Ectodermal cell (in vitro differentiated cells): ENCODE measurements around the gene DISC1.

Experiments
- H3K27ac ChIP-seq: 2 replicates; pipeline ENCODE4 v1.7.0; 2013; ENCODE audit warnings: mild to moderate bottlenecking, low read depth, low read length; ENCODE audit not compliant: insufficient read depth, poor library complexity, severe bottlenecking
- H3K27me3 ChIP-seq: 2 replicates; pipeline ENCODE4 v1.7.0; 2013; ENCODE audit warnings: mild to moderate bottlenecking, low read length; ENCODE audit not compliant: insufficient read depth, control insufficient read depth, poor library complexity, severe bottlenecking
- H3K36me3 ChIP-seq: one replicate; pipeline ENCODE4 v1.7.0; 2013; ENCODE audit warnings: low read length; ENCODE audit not compliant: control insufficient read depth, insufficient read depth
- H3K4me1 ChIP-seq: one replicate; pipeline ENCODE4 v1.7.0; 2013; ENCODE audit warnings: low read length; ENCODE audit not compliant: control insufficient read depth, insufficient read depth
- H3K4me3 ChIP-seq: 2 replicates; pipeline ENCODE4 v1.7.0; 2013; ENCODE audit warnings: low read depth, low read length, control low read depth; ENCODE audit not compliant: insufficient read depth
- H3K9me3 ChIP-seq: 2 replicates; pipeline ENCODE4 v1.7.0; 2013; ENCODE audit warnings: mild to moderate bottlenecking, low read length, moderate library complexity; ENCODE audit not compliant: control insufficient read depth
- WGBS, 2 experiments: methylation state at CpG; one replicate each; pipeline ENCODE4 v1.1.7; 2013; ENCODE audit warnings: missing lambda C conversion rate in 2 of 2; 5-methylcytosine and 5-hydroxymethylcytosine counted together

The DISC1 gene

DNA sequence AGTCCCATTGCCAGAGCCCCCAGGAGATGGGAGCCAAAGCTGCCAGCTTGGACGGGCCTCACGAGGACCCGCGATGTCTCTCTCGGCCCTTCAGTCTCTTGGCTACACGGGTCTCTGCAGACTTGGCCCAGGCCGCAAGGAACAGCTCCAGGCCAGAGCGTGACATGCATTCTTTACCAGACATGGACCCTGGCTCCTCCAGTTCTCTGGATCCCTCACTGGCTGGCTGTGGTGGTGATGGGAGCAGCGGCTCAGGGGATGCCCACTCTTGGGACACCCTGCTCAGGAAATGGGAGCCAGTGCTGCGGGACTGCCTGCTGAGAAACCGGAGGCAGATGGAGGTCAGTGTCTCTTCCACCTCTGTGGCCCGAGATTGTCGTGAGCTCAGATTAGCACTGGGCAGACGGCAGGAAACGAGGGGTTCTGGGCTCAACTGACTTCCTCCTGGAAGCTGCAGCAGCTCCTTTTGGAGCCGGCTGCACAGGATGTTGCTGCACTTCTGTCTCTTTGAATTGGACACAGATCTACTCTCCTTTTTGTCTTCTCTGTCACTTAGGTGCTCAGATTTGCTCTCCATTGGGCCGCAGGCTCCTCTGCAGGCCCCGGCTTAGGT is 68.0 kb downstream of the DISC1 start:
- no peaks in the 10 kb centered on the region for H3K9me3 ChIP-seq
- no peaks in the 10 kb centered on the region for H3K27me3 ChIP-seq
- WGBS, 2 experiments = 89 to 90% methylated on average over 18 of the region's 18 CpGs

DNA sequence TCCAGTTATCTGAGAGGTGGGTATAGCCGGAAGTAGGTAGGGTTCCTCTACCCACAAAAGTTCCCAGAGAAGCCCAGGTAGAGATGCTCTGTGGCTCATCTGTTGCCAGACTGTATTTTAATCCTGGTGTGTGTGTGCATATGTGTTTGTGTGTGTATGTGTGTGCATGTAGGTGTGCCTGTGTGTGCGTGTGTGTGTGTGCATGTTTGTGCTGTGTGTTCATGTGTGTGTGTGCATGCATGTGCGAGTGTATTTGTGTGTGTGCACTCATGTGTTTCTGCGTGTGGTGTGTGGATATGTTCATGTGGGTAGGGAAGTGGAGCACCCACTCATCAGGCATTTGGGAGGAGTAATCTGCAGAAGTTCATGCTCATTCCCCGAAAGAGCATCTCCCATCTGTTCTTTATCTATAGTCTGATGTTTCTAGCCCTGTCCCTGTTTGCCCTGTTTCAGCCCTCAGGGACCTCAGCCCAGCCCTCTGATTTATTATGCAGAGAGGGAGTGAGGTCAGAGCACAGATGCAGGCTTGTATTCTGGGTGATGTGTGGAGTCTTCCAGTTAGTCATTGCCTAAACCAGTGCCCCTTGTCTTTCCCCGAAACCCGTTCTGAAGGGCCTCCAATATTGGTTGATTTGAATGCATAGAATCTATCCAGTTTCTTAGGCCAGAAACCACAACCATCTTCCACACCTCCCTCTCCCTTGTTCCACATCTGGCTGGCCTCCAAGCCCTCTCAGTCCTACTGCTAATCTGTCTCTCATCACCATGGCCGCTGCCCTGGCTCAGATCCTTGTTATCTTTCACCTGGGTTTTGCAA is 69.1 kb downstream of the DISC1 start:
- Histone ChIP-seq H3K9me3 (no peaks in the 10 kb centered on the region), H3K4me1 (peaks cover 4% of the 10 kb centered on the region), H3K4me3 (no peak overlapping the region), H3K27ac (no peak overlapping the region), H3K27me3 (no peaks in the 10 kb centered on the region), H3K36me3 (no peaks in the 10 kb centered on the region)
- 78 to 86% methylated on average over 7 of the region's 8 CpGs for WGBS, 2 experiments

More for the DNA sequence above, 68.0 kb downstream of the DISC1 start:
- Histone ChIP-seq H3K4me1 (peaks cover 4% of the 10 kb centered on the region), H3K4me3 (no peak overlapping the region), H3K27ac (no peak overlapping the region), H3K36me3 (no peaks in the 10 kb centered on the region)

DNA sequence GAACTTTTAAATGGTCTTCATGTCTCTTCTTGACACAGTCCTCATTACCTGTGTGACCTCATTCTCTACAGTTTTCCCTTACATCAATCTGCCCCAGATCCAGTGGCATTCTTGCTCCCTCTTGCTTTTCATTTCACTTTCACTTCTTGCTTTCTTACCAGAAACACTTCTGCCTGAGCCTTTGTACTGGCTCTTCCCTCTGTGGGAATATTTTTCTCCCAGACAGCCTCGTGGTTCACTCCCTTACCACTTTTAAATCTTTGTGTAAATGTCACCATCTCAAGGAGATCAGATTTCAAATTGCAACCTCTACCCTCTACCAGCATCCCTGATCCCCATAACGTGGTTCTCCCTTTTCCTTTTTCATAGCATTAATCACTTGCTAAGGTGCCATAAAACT is 73.2 kb downstream of the DISC1 start:
- Histone ChIP-seq H3K4me3 (no peak overlapping the region), H3K36me3 (no peaks in the 10 kb centered on the region), H3K4me1 (no peaks in the 10 kb centered on the region), H3K27ac (no peak overlapping the region), H3K9me3 (no peaks in the 10 kb centered on the region), H3K27me3 (no peaks in the 10 kb centered on the region)
- 84 to 89% methylated on average over 2 of the region's 2 CpGs for WGBS, 2 experiments

DNA sequence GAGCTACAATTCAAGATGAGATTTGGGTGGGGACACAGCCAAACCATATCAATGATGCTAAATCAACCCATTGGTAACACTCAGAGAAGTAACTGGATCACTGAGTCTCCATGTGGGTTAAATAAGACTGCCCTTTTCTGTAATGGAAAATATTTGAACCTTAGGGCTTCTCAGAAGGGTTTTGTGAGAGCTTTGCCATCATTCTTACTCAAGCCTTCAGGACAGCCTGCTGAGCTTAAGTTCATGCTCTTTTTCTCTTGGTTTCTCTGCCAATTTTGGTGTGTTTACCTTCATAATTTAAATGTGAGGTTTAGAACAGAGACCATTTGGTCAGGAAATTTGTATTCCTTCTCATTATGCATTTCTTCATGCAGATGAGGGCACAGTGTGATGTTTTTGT is 74.7 kb downstream of the DISC1 start:
- Histone ChIP-seq H3K9me3 (no peaks in the 10 kb centered on the region), H3K4me3 (no peak overlapping the region), H3K27me3 (no peaks in the 10 kb centered on the region), H3K27ac (no peak overlapping the region), H3K4me1 (no peaks in the 10 kb centered on the region), H3K36me3 (no peaks in the 10 kb centered on the region)

DNA sequence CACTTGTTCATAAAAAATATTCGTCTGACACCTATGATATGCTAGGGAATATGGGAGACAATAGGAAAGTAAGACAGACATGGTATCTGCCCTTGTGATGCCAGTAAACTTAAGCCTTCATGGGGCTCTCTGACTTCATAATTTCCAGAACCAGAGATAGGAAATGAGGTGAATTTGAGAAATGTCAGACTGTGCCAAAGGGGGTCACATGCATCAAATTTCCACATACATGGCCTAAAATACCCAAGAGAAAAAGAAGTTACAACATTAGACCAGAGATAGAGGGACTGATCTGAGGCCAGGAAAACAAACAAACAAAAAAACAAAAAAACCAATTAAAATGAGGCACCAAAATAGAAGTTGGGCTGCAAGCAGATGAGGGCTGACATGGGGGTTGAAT is 75.7 kb downstream of the DISC1 start:
- no peaks in the 10 kb centered on the region for H3K4me1 ChIP-seq
- H3K36me3 ChIP-seq = no peaks in the 10 kb centered on the region
- no peak overlapping the region for H3K27ac ChIP-seq
- 88 to 100% methylated on average over 1 of the region's 1 CpG for WGBS, 2 experiments
- no peak overlapping the region for H3K4me3 ChIP-seq
- no peaks in the 10 kb centered on the region for H3K9me3 ChIP-seq
- H3K27me3 ChIP-seq = no peaks in the 10 kb centered on the region

DNA sequence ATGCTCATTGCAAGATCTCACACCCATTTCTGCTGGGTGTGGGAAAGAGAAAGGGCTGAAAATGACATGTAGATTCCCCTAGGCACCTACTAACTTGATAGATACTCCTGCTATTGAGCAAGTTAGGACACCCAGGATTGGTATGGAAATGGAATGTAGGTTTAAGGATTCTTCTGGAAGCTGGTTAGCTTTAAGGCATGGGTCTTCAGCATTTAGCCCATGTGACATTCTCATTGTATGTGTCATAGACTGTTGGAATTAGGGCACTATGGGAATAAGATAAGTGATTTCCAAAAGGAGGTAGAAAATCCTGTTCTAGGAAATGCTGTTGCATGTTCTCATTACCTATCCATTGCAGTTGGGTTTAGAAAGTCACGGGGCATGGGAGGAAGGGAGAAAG is 76.2 kb downstream of the DISC1 start:
- Histone ChIP-seq H3K4me1 (no peaks in the 10 kb centered on the region), H3K27ac (no peak overlapping the region), H3K4me3 (no peak overlapping the region), H3K27me3 (no peaks in the 10 kb centered on the region), H3K36me3 (no peaks in the 10 kb centered on the region), H3K9me3 (no peaks in the 10 kb centered on the region)
- 100% methylated on average over 1 of the region's 1 CpG for WGBS, 2 experiments

DNA sequence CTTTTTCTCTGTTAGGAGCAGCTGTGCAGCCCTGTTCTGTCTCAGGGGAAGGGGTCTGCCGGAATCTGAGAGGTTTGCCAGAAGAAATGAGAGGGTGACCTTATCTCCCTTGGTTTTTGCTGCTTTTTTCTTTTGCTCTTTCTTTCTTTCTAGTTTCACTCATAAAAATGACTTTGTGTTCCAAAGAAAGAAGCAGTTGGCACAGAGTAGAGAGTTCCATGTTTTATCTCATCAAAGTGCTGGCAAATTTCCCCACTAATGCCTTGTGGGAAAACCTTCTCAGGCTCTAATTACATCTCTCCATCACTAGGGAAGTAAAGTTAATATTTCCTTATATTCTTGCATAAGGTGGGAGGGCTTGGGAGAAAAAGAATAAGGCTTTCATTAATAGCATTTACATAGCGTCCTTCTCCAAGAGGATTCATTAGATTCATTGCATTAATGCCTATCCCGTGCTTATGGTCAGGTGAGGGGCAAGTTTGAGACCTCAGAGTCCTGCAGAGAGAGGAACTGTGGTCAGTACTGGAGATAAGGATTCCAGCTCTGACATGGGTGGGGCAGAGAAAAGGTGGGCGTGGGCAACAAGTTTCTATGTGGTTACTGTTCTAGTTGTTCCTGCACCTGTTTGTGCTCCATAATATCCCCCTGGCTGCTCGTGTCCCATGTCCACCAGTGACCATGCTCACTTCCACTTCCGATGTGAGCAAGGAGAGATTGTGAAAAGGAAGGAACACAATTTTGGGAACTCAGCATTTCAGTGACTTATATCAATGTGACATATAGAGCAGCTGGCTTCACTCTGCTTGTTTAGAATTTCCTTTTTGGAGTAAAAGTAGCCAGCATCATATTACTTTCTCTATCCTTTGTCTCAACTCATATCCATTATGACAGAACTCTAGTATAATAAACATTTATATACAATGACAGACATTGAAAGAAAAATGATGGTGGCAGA is 79.5 kb downstream of the DISC1 start:
- no peaks in the 10 kb centered on the region for H3K36me3 ChIP-seq
- H3K4me3 ChIP-seq = no peak overlapping the region
- H3K27ac ChIP-seq = no peak overlapping the region
- no peaks in the 10 kb centered on the region for H3K27me3 ChIP-seq
- H3K9me3 ChIP-seq = no peaks in the 10 kb centered on the region
- H3K4me1 ChIP-seq = no peaks in the 10 kb centered on the region
- WGBS, 2 experiments = 92 to 98% methylated on average over 6 of the region's 6 CpGs

DNA sequence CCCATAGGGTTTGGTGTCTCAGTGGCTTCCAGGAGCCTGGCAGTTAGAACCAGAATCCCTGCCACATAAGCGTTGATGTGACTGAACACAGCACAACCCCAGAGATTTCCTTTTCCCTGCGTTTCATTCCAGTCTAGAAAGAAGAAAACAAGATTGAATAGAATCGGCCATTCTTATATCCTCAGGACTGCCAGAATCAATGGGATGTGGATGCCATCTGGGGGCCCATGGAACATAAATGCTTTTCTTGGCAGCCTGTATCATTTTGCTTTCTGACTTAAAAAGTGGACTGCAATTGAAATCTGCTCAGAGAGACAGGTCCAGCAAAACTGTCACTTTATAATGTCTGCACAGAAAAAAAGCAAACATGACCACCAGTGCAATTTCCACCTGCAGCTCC is 80.3 kb downstream of the DISC1 start:
- Histone ChIP-seq H3K4me1 (no peaks in the 10 kb centered on the region), H3K27ac (no peak overlapping the region), H3K27me3 (no peaks in the 10 kb centered on the region), H3K36me3 (no peaks in the 10 kb centered on the region), H3K4me3 (no peak overlapping the region), H3K9me3 (no peaks in the 10 kb centered on the region)
- 91 to 92% methylated on average over 3 of the region's 3 CpGs for WGBS, 2 experiments

DNA sequence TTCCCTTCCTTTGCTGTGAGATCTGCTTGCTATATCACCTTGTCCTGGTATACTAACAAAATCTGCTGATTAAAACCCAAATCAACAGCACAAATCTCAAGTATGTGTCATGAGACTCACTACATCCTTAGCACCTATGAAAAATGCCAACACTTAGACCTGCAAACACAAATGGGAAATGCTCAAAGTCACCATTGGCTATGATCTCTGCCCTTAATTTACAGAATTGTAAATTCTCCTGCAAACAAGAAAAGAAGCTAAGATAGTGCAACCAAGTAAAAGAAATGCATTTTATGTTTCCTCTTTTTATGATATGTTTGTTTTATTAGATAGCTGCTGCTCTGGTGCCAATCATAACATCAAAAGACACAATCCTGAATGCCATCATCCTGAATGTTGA is 80.8 kb downstream of the DISC1 start:
- Histone ChIP-seq H3K4me3 (no peak overlapping the region), H3K27me3 (no peaks in the 10 kb centered on the region), H3K9me3 (no peaks in the 10 kb centered on the region), H3K36me3 (no peaks in the 10 kb centered on the region), H3K4me1 (no peaks in the 10 kb centered on the region), H3K27ac (no peak overlapping the region)

DNA sequence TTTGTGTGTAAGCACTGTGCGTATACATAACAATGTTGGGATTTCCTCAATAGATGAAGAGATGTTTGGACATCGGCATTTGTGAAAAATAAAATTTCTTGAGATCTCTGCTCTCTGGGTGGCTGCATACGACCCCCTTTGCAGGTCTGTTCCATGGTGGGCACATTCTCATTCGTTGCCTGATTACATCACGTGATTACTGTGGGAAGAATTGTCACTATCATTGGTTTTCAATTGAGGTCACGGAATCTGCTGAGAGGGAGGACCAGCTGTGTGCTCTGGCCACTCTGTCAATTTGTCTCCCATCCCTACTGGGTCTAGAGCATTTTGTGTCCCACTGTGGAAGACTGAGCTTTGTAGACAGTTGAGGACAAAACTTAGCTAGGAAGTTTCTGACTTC is 81.8 kb downstream of the DISC1 start:
- 93% methylated on average over 6 of the region's 6 CpGs for WGBS, 2 experiments
- H3K27me3 ChIP-seq = no peaks in the 10 kb centered on the region

More for the DNA sequence above, 81.8 kb downstream of the DISC1 start:
- Histone ChIP-seq H3K4me3 (no peak overlapping the region), H3K36me3 (no peaks in the 10 kb centered on the region), H3K4me1 (no peaks in the 10 kb centered on the region), H3K27ac (no peak overlapping the region), H3K9me3 (no peaks in the 10 kb centered on the region)
